Left lobe of liver (tissue), 2 donors: ENCODE data around the gene USP17L27. TPM values are rescaled to one million over a fixed set of nuclear protein-coding genes. Genes with fewer than 3 reads are reported as not detected.
"Not testable (repeated sequence)": the region's sequence is repeated elsewhere in the genome, so short reads cannot be mapped to it uniquely, and the experiment has no call there.

ENCODE experiments used
- ATAC-seq: fragments of 200-7000 bp; cut with Tn5 transposase; one replicate; pipeline ENCODE4 v1.9.1; 2020; ENCODE audit warnings: mild to moderate bottlenecking, moderate library complexity
- DNase-seq: peaks from one replicate; pipeline ENCODE4 v3.0.0-alpha.2; 2020; ENCODE audit warnings: low spot score
- total RNA-seq: library from RNA; stranded (reverse); gene quantifications from one replicate; pipeline ENCODE4 v1.2.1, GENCODE V29; 2021
- donor health status: DM: no; HTN: no; CAD: no; lungs with moderate emphysema.
- donor health status: DM: no; HTN: yes; CAD: no.

Gene USP17L27
- not detected for total RNA-seq

GRCh38 chr4:9343848-9344247 is at the start of gene USP17L27:
Gene USP17L27 (plus strand): TSS chr4:9344148. CDS start chr4:9344148, 0 bp downstream.
- ATAC-seq, DNase-seq: not testable (repeated sequence)

DNA sequence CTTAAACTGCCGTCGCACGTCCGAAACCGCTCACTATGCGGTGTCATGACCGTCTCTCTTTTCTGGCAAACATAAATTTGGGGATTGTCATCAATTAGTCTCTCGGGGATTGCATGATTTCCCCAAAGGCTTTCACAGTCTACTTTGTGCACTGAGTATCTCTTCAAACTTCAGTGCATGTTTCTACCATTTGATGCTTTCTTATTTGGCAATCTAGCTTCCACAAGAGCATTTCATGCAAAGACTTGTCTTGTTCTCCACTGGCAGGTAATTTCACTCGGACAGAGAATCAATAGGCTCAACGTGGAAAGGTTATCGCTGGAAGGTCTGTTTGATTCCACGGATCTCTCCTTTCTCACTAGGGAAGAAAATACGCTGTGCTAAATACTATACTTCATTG is 19.8 kb upstream of the USP17L27 start:
- not testable (repeated sequence) for ATAC-seq, DNase-seq

DNA sequence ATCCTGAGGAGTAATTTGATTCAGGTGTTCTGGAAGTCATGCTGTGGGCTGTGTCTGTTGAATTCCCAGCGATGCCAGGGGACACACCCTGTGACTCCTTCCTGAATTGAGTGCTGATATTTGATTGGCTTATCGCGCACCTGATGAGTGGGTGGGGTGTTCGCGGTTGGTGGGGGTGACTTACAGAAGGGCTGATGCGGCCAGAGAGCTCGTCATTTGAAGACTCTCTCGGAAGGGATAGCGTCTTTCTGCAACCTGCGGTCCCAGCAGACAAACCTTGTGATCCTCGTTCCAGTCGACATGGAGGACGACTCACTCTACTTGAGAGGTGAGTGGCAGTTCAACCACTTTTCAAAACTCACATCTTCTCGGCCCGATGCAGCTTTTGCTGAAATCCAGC is 19.1 kb upstream of the USP17L27 start, which contains the start of gene USP17L24:
Gene USP17L24, plus strand, starts transcription at position 301 of the 400 bp plus-strand sequence. Its CDS starts 0 bp downstream, at position 301.
- ATAC-seq, DNase-seq: not testable (repeated sequence)

DNA sequence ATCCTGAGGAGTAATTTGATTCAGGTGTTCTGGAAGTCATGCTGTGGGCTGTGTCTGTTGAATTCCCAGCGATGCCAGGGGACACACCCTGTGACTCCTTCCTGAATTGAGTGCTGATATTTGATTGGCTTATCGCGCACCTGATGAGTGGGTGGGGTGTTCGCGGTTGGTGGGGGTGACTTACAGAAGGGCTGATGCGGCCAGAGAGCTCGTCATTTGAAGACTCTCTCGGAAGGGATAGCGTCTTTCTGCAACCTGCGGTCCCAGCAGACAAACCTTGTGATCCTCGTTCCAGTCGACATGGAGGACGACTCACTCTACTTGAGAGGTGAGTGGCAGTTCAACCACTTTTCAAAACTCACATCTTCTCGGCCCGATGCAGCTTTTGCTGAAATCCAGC is 14.3 kb upstream of the USP17L27 start, which contains the start of gene USP17L25:
Gene USP17L25, plus strand, starts transcription at position 301 of the 400 bp plus-strand sequence. Its CDS starts 0 bp downstream, at position 301.
- ATAC-seq, DNase-seq: not testable (repeated sequence)

DNA sequence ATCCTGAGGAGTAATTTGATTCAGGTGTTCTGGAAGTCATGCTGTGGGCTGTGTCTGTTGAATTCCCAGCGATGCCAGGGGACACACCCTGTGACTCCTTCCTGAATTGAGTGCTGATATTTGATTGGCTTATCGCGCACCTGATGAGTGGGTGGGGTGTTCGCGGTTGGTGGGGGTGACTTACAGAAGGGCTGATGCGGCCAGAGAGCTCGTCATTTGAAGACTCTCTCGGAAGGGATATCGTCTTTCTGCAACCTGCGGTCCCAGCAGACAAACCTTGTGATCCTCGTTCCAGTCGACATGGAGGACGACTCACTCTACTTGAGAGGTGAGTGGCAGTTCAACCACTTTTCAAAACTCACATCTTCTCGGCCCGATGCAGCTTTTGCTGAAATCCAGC is 9.6 kb upstream of the USP17L27 start, which contains the start of gene USP17L26:
Gene USP17L26, plus strand, starts transcription at position 301 of the 400 bp plus-strand sequence. Its CDS starts 0 bp downstream, at position 301.
- not testable (repeated sequence) for ATAC-seq, DNase-seq

GRCh38 chr4:9339103-9339502 is 4.8 kb upstream of the USP17L27 start, which contains the start of gene USP17L5:
Gene USP17L5 (plus strand): TSS chr4:9339403. CDS start chr4:9339403, 0 bp downstream.
- DNase-seq, ATAC-seq: not testable (repeated sequence)

- not testable (repeated sequence) for DNase-seq, ATAC-seq
Measured at GRCh38 chr4:9348593-9348992, 4.6 kb downstream of the USP17L27 start, which contains the start of gene USP17L28. Gene USP17L28 (plus strand): TSS chr4:9348893. CDS start chr4:9348893, 0 bp downstream.

- DNase-seq, ATAC-seq: not testable (repeated sequence)
Measured at GRCh38 chr4:9350866-9351265, 6.9 kb downstream of the USP17L27 start.

GRCh38 chr4:9353338-9353737 is 9.4 kb downstream of the USP17L27 start, which contains the start of gene USP17L29:
Gene USP17L29 (plus strand): TSS chr4:9353638. CDS start chr4:9353638, 0 bp downstream.
- DNase-seq, ATAC-seq: not testable (repeated sequence)

DNA sequence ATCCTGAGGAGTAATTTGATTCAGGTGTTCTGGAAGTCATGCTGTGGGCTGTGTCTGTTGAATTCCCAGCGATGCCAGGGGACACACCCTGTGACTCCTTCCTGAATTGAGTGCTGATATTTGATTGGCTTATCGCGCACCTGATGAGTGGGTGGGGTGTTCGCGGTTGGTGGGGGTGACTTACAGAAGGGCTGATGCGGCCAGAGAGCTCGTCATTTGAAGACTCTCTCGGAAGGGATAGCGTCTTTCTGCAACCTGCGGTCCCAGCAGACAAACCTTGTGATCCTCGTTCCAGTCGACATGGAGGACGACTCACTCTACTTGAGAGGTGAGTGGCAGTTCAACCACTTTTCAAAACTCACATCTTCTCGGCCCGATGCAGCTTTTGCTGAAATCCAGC is 18.9 kb downstream of the USP17L27 start, which contains the start of gene USP17L30:
Gene USP17L30, plus strand, starts transcription at position 301 of the 400 bp plus-strand sequence. Its CDS starts 0 bp downstream, at position 301.
- not testable (repeated sequence) for DNase-seq, ATAC-seq

- not testable (repeated sequence) for DNase-seq, ATAC-seq
Measured at GRCh38 chr4:9379881-9380280, 35.9 kb downstream of the USP17L27 start.

GRCh38 chr4:9381012-9381534 is 37.1 kb downstream of the USP17L27 start:
- peak; percentile 51 for DNase-seq
- ATAC-seq, result not testable (repeated sequence)

DNA sequence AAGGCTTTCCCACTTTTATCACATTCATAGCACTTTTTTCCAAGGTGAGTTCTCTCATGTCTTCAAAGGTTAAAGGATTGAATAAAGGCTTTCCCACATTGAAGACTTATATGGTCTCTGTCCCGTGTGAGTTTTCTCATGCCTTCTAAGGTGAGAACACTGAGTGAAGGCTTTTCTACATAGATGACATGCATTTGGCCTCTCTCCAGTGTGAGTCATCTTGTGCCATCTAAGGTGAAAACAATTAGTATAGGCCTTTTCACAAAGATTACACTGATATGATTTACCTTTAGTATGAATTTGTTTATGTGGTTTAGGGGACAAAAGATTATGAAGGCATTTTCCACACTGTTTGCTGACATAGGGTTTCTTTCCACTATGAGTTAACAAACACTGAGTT is 40.2 kb downstream of the USP17L27 start:
- ATAC-seq, result no peak
- DNase-seq, result no peak

DNA sequence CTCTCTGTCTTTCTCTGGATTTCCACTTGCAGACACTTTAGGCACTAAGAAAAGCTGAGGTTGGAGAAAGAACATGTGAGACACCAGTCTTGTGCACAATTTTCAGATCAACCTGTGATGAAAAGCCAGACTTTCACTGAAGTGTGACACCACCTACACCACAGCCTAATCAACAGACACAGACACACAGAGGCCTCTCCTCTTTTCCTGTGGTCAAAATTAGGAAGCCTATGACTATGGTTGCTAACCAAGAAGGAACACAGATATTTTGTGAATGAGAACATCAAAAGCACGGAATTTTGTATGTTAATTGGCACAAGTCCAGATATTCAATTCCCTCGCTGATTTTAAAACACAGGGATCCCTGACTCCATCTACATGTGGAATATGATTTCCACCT is 45.1 kb downstream of the USP17L27 start:
- ATAC-seq, DNase-seq: not testable (repeated sequence)

Other genes starting within 250 kb of the USP17L27 start
- not detected for gene FAM90A26, start 173.7 kb upstream of the USP17L27 start, total RNA-seq
- not detected for gene USP17L10, start 133.5 kb upstream of the USP17L27 start, total RNA-seq
- gene USP17L11, start 128.7 kb upstream of the USP17L27 start, total RNA-seq, result not detected
- not detected for gene USP17L12, start 124.0 kb upstream of the USP17L27 start, total RNA-seq
- gene USP17L13, start 119.3 kb upstream of the USP17L27 start, total RNA-seq, result not detected
- not detected for gene USP17L15, start 109.8 kb upstream of the USP17L27 start, total RNA-seq
- not detected for gene USP17L17, start 100.3 kb upstream of the USP17L27 start, total RNA-seq
- gene USP17L18, start 95.5 kb upstream of the USP17L27 start, total RNA-seq, result not detected
- gene USP17L19, start 90.8 kb upstream of the USP17L27 start, total RNA-seq, result not detected
- gene USP17L20, start 86.0 kb upstream of the USP17L27 start, total RNA-seq, result not detected
- not detected for gene USP17L21, start 81.3 kb upstream of the USP17L27 start, total RNA-seq
- gene USP17L22, start 76.5 kb upstream of the USP17L27 start, total RNA-seq, result not detected
- not detected for gene USP17L24, start 19.0 kb upstream of the USP17L27 start, total RNA-seq
- gene USP17L25, start 14.2 kb upstream of the USP17L27 start, total RNA-seq, result not detected
- not detected for gene USP17L26, start 9.5 kb upstream of the USP17L27 start, total RNA-seq
- gene USP17L5, start 4.7 kb upstream of the USP17L27 start, total RNA-seq, result not detected
- gene USP17L28, start 4.7 kb downstream of the USP17L27 start, total RNA-seq, result not detected
- gene USP17L29, start 9.5 kb downstream of the USP17L27 start, total RNA-seq, result not detected
- not detected for gene USP17L30, start 19.0 kb downstream of the USP17L27 start, total RNA-seq
- gene DEFB131A, start 100.3 kb downstream of the USP17L27 start, total RNA-seq, result not detected